HG02943 (cell line): Measurements from ENCODE around the gene FERMT3.
"Not testable (repeated sequence)": the region's sequence is repeated elsewhere in the genome, so short reads cannot be mapped to it uniquely, and the experiment has no call there.

Experiments
- ATAC-seq: cut with Tn5 transposase; IDR thresholded peaks from one replicate; pipeline ENCODE4 v1.9.1; 2021; ENCODE audit warnings: mild to moderate bottlenecking, low read depth, moderate library complexity; ENCODE audit not compliant: unreplicated experiment

The FERMT3 gene

GRCh38 chr11:64246621-64246870, 40.0 kb downstream of the FERMT3 start:
- not testable (repeated sequence) for ATAC-seq

GRCh38 chr11:64246871-64247728, 40.6 kb downstream of the FERMT3 start, which contains the start of gene PPP1R14B:
Gene PPP1R14B, minus strand, starts transcription at chr11:64246943. Its CDS starts 270 bp downstream, at chr11:64246673.
- no peak for ATAC-seq

- ATAC-seq: no peak
Measured at GRCh38 chr11:64247729-64248531, 41.4 kb downstream of the FERMT3 start.

GRCh38 chr11:64248578-64248977, 42.1 kb downstream of the FERMT3 start:
- no peak for ATAC-seq

- no peak for ATAC-seq
Measured at GRCh38 chr11:64249038-64249437, 42.5 kb downstream of the FERMT3 start.

GRCh38 chr11:64249563-64250414, 43.3 kb downstream of the FERMT3 start:
- no peak for ATAC-seq

- ATAC-seq: no peak
Measured at GRCh38 chr11:64250415-64251015, 44.0 kb downstream of the FERMT3 start.

GRCh38 chr11:64251016-64251752, 44.7 kb downstream of the FERMT3 start, which contains the start of gene PLCB3:
Gene PLCB3, plus strand, starts transcription at chr11:64251530. Its CDS starts 120 bp downstream, at chr11:64251650.
- ATAC-seq: no peak

GRCh38 chr11:64251753-64252002, 45.2 kb downstream of the FERMT3 start:
- no peak for ATAC-seq

- ATAC-seq: no peak
Measured at GRCh38 chr11:64252003-64252872, 45.7 kb downstream of the FERMT3 start.

GRCh38 chr11:64253043-64253442, 46.5 kb downstream of the FERMT3 start:
- no peak for ATAC-seq

- ATAC-seq: no peak
Measured at GRCh38 chr11:64253481-64253880, 47.0 kb downstream of the FERMT3 start.

- ATAC-seq: no peak
Measured at GRCh38 chr11:64254326-64254725, 47.8 kb downstream of the FERMT3 start.

GRCh38 chr11:64255135-64256128, 48.9 kb downstream of the FERMT3 start:
- no peak for ATAC-seq

- no peak for ATAC-seq
Measured at GRCh38 chr11:64256300-64256699, 49.8 kb downstream of the FERMT3 start.

- ATAC-seq: no peak
Measured at GRCh38 chr11:64258356-64258755, 51.8 kb downstream of the FERMT3 start.

- ATAC-seq: no peak
Measured at GRCh38 chr11:64258946-64259532, 52.5 kb downstream of the FERMT3 start.
